Right lobe of liver (tissue), 4 donors: ENCODE results near the gene MCOLN2.

Experiments used
- POLR2A ChIP-seq: fragments of 450-650 bp; IDR thresholded peaks from one replicate; pipeline ENCODE4 v1.6.1; 2017; ENCODE audit warnings: antibody characterized with exemption, mild to moderate bottlenecking
- TF ChIP-seq, protein P1 (sequence below), 4 donors: fragments of 200-600 bp in 3 of 4; fragments of 450-650 bp in 1 of 4; IDR thresholded peaks; one replicate each; pipeline versions ENCODE4 v1.5.1 to v1.8.0; 2016 to 2022; ENCODE audit warnings: antibody characterized with exemption in 4 of 4, mild to moderate bottlenecking in 2 of 4
- donor health status: DM: no; HTN: no; CAD: no.
- donor health status: DM: no; HTN: no; CAD: no.
- donor health status: DM: no; HTN: yes; CAD: no.

GRCh38 chr1:85015826-85016225 is 18.9 kb upstream of the MCOLN2 start:
- TF ChIP-seq, protein P1, sequence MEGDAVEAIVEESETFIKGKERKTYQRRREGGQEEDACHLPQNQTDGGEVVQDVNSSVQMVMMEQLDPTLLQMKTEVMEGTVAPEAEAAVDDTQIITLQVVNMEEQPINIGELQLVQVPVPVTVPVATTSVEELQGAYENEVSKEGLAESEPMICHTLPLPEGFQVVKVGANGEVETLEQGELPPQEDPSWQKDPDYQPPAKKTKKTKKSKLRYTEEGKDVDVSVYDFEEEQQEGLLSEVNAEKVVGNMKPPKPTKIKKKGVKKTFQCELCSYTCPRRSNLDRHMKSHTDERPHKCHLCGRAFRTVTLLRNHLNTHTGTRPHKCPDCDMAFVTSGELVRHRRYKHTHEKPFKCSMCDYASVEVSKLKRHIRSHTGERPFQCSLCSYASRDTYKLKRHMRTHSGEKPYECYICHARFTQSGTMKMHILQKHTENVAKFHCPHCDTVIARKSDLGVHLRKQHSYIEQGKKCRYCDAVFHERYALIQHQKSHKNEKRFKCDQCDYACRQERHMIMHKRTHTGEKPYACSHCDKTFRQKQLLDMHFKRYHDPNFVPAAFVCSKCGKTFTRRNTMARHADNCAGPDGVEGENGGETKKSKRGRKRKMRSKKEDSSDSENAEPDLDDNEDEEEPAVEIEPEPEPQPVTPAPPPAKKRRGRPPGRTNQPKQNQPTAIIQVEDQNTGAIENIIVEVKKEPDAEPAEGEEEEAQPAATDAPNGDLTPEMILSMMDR (IDR thresholded peaks at IDR 0.05): no peak
- no peak for TF ChIP-seq POLR2A
